AG04450 (cell line): ENCODE data around the gene GET4. TPM values are rescaled to one million over a fixed set of nuclear protein-coding genes. Genes with fewer than 3 reads are reported as not detected.
"Not testable (repeated sequence)": the region's sequence is repeated elsewhere in the genome, so short reads cannot be mapped to it uniquely, and the experiment has no call there.

ENCODE experiments used
- CTCF ChIA-PET: fragments of 300-600, 350-600 bp; formaldehyde crosslinking; extraction: SDS; loops from one replicate; lab custom pipeline; 2022; ENCODE audit warnings: antibody characterized with exemption, inconsistent platforms; lab: Charles Lee
- POLR2A ChIA-PET: fragments of 350-600 bp; formaldehyde crosslinking; extraction: SDS; loops from one replicate; lab custom pipeline; 2021; ENCODE audit warnings: antibody characterized with exemption, inconsistent platforms; lab: Yijun Ruan, JAX
- DNase-seq: peaks from one replicate; pipeline ENCODE4 v3.0.0-alpha.2; 2011; ENCODE audit warnings: low read depth, low spot score
- H3K27ac ChIP-seq: one replicate; pipeline ENCODE4 v1.5.1; 2012; ENCODE audit warnings: low read depth, low read length, control low read depth
- H3K27me3 ChIP-seq: one replicate; pipeline ENCODE4 v1.6.0; 2012; ENCODE audit warnings: low read length; ENCODE audit not compliant: control insufficient read depth, insufficient read depth
- H3K4me3 ChIP-seq: 2 replicates; pipeline ENCODE4 v1.5.1; 2011; ENCODE audit warnings: mild to moderate bottlenecking, low read depth, low read length, control low read depth
- H3K9me3 ChIP-seq: 2 replicates; pipeline ENCODE4 v1.5.1; 2012; ENCODE audit warnings: low read length; ENCODE audit not compliant: control insufficient read depth, insufficient read depth
- polyA plus RNA-seq: library from polyadenylated mRNA; depleted of rRNA; stranded (reverse); fragments of >200 nt; gene quantifications from 2 replicates; pipeline ENCODE4 v1.2.3, GENCODE V29; 2011
- TF ChIP-seq, protein P1 (sequence below): IDR thresholded peaks from 2 replicates; pipeline ENCODE4 v1.5.1; 2011; ENCODE audit warnings: low read depth, low read length, control low read depth, inconsistent platforms

Gene GET4
- polyA plus RNA-seq, 1 experiment, result 13.9 TPM

DNA sequence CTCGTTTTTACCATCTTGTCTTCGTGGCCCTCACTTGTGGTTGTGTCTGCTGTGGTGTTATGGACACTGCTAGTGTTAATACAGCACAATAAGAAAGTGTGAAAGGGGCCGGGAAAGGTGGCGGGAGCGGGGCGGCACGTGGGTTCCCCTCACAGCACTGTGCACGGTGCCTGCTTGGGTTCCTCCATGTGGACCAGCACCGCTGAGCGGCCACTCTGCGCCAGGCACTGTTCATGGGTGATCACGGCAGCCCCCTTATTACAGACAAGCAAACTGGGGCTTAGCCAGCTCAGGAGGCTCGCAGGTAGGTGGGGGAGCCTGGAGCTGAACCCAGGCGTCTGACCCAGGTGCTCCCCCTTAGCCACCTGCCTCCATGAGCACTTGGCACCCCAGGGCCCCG is 31.8 kb upstream of the GET4 start:
- peaks cover 24% of the 10 kb centered on the region for H3K9me3 ChIP-seq
- no peaks in the 10 kb centered on the region for H3K27me3 ChIP-seq
- H3K27ac ChIP-seq, result no peak overlapping the region
- H3K4me3 ChIP-seq, result no peak overlapping the region
- ChIA-PET CTCF (interaction anchor here (0.6 kb wide), 1 partner anchor 38 kb away, joined by 3 read pairs; no protein-coding TSS in a partner anchor), POLR2A (no interaction called here)
- TF ChIP-seq, protein P1, sequence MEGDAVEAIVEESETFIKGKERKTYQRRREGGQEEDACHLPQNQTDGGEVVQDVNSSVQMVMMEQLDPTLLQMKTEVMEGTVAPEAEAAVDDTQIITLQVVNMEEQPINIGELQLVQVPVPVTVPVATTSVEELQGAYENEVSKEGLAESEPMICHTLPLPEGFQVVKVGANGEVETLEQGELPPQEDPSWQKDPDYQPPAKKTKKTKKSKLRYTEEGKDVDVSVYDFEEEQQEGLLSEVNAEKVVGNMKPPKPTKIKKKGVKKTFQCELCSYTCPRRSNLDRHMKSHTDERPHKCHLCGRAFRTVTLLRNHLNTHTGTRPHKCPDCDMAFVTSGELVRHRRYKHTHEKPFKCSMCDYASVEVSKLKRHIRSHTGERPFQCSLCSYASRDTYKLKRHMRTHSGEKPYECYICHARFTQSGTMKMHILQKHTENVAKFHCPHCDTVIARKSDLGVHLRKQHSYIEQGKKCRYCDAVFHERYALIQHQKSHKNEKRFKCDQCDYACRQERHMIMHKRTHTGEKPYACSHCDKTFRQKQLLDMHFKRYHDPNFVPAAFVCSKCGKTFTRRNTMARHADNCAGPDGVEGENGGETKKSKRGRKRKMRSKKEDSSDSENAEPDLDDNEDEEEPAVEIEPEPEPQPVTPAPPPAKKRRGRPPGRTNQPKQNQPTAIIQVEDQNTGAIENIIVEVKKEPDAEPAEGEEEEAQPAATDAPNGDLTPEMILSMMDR, result no peak
- no peak for DNase-seq

- no peak overlapping the region for H3K4me3 ChIP-seq
- peaks cover 23% of the 10 kb centered on the region for H3K9me3 ChIP-seq
- TF ChIP-seq, protein P1, result no peak
- no peak overlapping the region for H3K27ac ChIP-seq
- H3K27me3 ChIP-seq, result no peaks in the 10 kb centered on the region
- ChIA-PET POLR2A (no interaction called here), CTCF (interaction anchor here (0.6 kb wide), 1 partner anchor 39 kb away, joined by 3 read pairs; no protein-coding TSS in a partner anchor)
- DNase-seq, result no peak
These were observed 31.3 kb upstream of the GET4 start for GRCh38 chr7:845091-845490.

- peaks cover 20% of the 10 kb centered on the region for H3K9me3 ChIP-seq
- H3K27ac ChIP-seq, result no peak overlapping the region
- TF ChIP-seq, protein P1, result no peak
- ChIA-PET POLR2A (interaction anchor here (0.5 kb wide), 1 partner anchor 25 kb away, joined by 3 read pairs; no protein-coding TSS in a partner anchor), CTCF (interaction anchor here (1.4 kb wide), 1 partner anchor 9 kb away, joined by 4 read pairs; no protein-coding TSS in a partner anchor)
- H3K4me3 ChIP-seq, result no peak overlapping the region
- no peak for DNase-seq
- no peaks in the 10 kb centered on the region for H3K27me3 ChIP-seq
These were observed 30.6 kb upstream of the GET4 start for GRCh38 chr7:845731-846130.

GRCh38 chr7:846958-847650 is 29.2 kb upstream of the GET4 start:
- POLR2A ChIA-PET, H3K27ac ChIP-seq: not testable (repeated sequence)

DNA sequence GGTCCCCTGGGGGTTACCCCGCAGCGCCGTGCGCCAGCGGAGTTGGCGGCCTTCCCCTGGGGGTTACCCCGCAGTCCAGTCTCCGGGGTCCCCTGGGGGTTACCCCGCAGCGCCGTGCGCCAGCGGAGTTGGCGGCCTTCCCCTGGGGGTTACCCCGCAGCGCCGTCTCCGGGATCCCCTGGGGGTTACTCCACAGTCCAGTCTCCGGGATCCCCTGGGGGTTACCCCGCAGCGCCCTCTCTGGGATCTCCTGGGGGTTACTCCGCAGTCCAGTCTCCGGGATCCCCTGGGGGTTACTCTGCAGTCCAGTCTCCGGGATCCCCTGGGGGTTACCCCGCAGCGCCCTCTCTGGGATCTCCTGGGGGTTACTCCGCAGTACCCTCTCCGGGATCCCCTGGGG is 28.6 kb upstream of the GET4 start:
- H3K27me3 ChIP-seq, DNase-seq, CTCF ChIA-PET, H3K4me3 ChIP-seq, POLR2A ChIA-PET, H3K27ac ChIP-seq: not testable (repeated sequence)
- peaks cover 20% of the 10 kb centered on the region for H3K9me3 ChIP-seq

More at GRCh38 chr7:846958-847650, 29.2 kb upstream of the GET4 start:
- H3K9me3 ChIP-seq, result peaks cover 20% of the 10 kb centered on the region
- not testable (repeated sequence) for H3K27me3 ChIP-seq, H3K4me3 ChIP-seq, DNase-seq
- CTCF ChIA-PET, result interaction anchor here (0.6 to 1.4 kb wide), 2 partner anchors 11 to 61 kb away, joined by 3 to 4 read pairs; no protein-coding TSS in a partner anchor

- no peak for DNase-seq
- TF ChIP-seq, protein P1, result no peak
- POLR2A ChIA-PET, result no interaction called here
- CTCF ChIA-PET, result no interaction called here
- Histone ChIP-seq H3K4me3 (no peak overlapping the region), H3K27me3 (no peaks in the 10 kb centered on the region), H3K9me3 (peaks cover 20% of the 10 kb centered on the region), H3K27ac (no peak overlapping the region)
These were observed 27.2 kb upstream of the GET4 start for GRCh38 chr7:849145-849544.
